Neuronal stem cell (in vitro differentiated cells): Measurements from ENCODE around the gene IRF7.

Source experiments
- DNase-seq: peaks from one replicate; pipeline ENCODE4 v3.0.0-alpha.2; 2013; ENCODE audit warnings: low spot score
- H2AFZ ChIP-seq: one replicate; pipeline ENCODE4 v1.6.1; 2013; ENCODE audit warnings: mild to moderate bottlenecking, low read length, inconsistent platforms
- H2AK5ac ChIP-seq: 2 replicates; pipeline ENCODE4 v1.6.1; 2013; ENCODE audit warnings: low read depth, mild to moderate bottlenecking, inconsistent platforms, low read length, moderate library complexity, mixed read lengths
- H2BK120ac ChIP-seq: 2 replicates; pipeline ENCODE4 v1.6.1; 2013; ENCODE audit warnings: low read depth, mild to moderate bottlenecking, inconsistent platforms, low read length, moderate library complexity, mixed read lengths
- H2BK12ac ChIP-seq: one replicate; pipeline ENCODE4 v1.6.1; 2013; ENCODE audit warnings: low read length, inconsistent platforms
- H2BK15ac ChIP-seq: 2 replicates; pipeline ENCODE4 v1.6.1; 2013; ENCODE audit warnings: mild to moderate bottlenecking, low read length, inconsistent platforms, mixed read lengths
- H2BK5ac ChIP-seq: one replicate; pipeline ENCODE4 v1.6.1; 2013; ENCODE audit warnings: inconsistent platforms, mild to moderate bottlenecking, low read length, moderate library complexity
- H3K14ac ChIP-seq: one replicate; pipeline ENCODE4 v1.6.1; 2013; ENCODE audit warnings: low read length, inconsistent platforms
- H3K18ac ChIP-seq: 2 replicates; pipeline ENCODE4 v1.6.1; 2013; ENCODE audit warnings: low read length, inconsistent platforms
- H3K23ac ChIP-seq: 2 replicates; pipeline ENCODE4 v1.6.1; 2013; ENCODE audit warnings: low read depth, mild to moderate bottlenecking, mixed read lengths, low read length, inconsistent platforms; ENCODE audit not compliant: poor library complexity
- H3K27ac ChIP-seq: replicated peaks from 3 replicates; pipeline ENCODE4 v1.5.1; 2013; ENCODE audit warnings: low read length, inconsistent platforms
- H3K27me3 ChIP-seq, 3 experiments: 2 replicates each; pipeline ENCODE4 v1.6.1; 2013; ENCODE audit warnings: low read length in 3 of 3, mild to moderate bottlenecking in 2 of 3, inconsistent platforms in 1 of 3, low read depth in 1 of 3, mixed read lengths in 1 of 3, moderate library complexity in 1 of 3; ENCODE audit not compliant: control insufficient read depth in 3 of 3, insufficient read depth in 3 of 3
- H3K36me3 ChIP-seq, 2 donors: replicated peaks in 1 of 2; 2 replicates each; pipeline ENCODE4 v1.6.1; 2013; ENCODE audit warnings: low read length in 2 of 2; ENCODE audit not compliant: control insufficient read depth in 2 of 2, insufficient read depth in 2 of 2
- H3K4ac ChIP-seq: 2 replicates; pipeline ENCODE4 v1.6.1; 2013; ENCODE audit warnings: inconsistent platforms, mild to moderate bottlenecking, low read length, moderate library complexity
- H3K4me1 ChIP-seq, 2 donors: 1 replicate in 1 of 2; 2 replicates in 1 of 2; pipeline ENCODE4 v1.6.1; 2013; ENCODE audit warnings: low read length in 2 of 2, low read depth in 1 of 2; ENCODE audit not compliant: control insufficient read depth in 2 of 2, insufficient read depth in 1 of 2
- H3K4me2 ChIP-seq: one replicate; pipeline ENCODE4 v1.6.1; 2013; ENCODE audit warnings: mild to moderate bottlenecking, low read length, inconsistent platforms; ENCODE audit not compliant: insufficient read depth, poor library complexity, severe bottlenecking
- H3K4me3 ChIP-seq, 2 donors: 2 replicates each; pipeline ENCODE4 v1.5.1; 2013; ENCODE audit warnings: low read length in 2 of 2, mild to moderate bottlenecking in 2 of 2, inconsistent platforms in 1 of 2, moderate library complexity in 1 of 2
- H3K79me1 ChIP-seq: one replicate; pipeline ENCODE4 v1.6.1; 2013; ENCODE audit warnings: low read depth, mild to moderate bottlenecking, inconsistent platforms, low read length, moderate library complexity
- H3K9ac ChIP-seq: one replicate; pipeline ENCODE4 v1.6.1; 2013; ENCODE audit warnings: mild to moderate bottlenecking, low read depth, low read length, inconsistent platforms; ENCODE audit not compliant: poor library complexity
- H3K9me3 ChIP-seq, 2 donors: replicated peaks in 1 of 2; 2 replicates each; pipeline versions ENCODE3 to v1.6.1; 2013; ENCODE audit warnings: low read length in 2 of 2, mild to moderate bottlenecking in 2 of 2, inconsistent platforms in 1 of 2, low read depth in 1 of 2, mixed read lengths in 1 of 2, moderate library complexity in 1 of 2; ENCODE audit not compliant: control insufficient read depth in 2 of 2, insufficient read depth in 1 of 2
- H4K8ac ChIP-seq: one replicate; pipeline ENCODE4 v1.6.1; 2013; ENCODE audit warnings: low read depth, mild to moderate bottlenecking, inconsistent platforms, low read length, moderate library complexity
- H4K91ac ChIP-seq: one replicate; pipeline ENCODE4 v1.6.1; 2013; ENCODE audit warnings: low read length, low read depth, mild to moderate bottlenecking, inconsistent platforms; ENCODE audit not compliant: poor library complexity
- WGBS, 2 donors: extraction: QIAGEN DNeasy Blood & Tissue Kit; methylation state at CpG; one replicate each; pipeline ENCODE4 v1.1.7; 2013; ENCODE audit warnings: missing lambda C conversion rate in 2 of 2, mixed read lengths in 1 of 2; ENCODE audit not compliant: insufficient read length in 2 of 2, insufficient replicate concordance in 1 of 2; ENCODE audit errors: extremely low coverage in 2 of 2; 5-methylcytosine and 5-hydroxymethylcytosine counted together

Gene IRF7

GRCh38 chr11:607971-608659 lies 7.6 kb downstream of the IRF7 start:
- WGBS, 2 donors = no CpG with 5 or more reads among the region's 45 CpGs
- no peak overlapping the region for H4K91ac ChIP-seq

GRCh38 chr11:607020-607780 lies 8.6 kb downstream of the IRF7 start:
- peaks cover 7% of the 10 kb centered on the region for H3K79me1 ChIP-seq
- no peak overlapping the region for H3K14ac ChIP-seq
- no peak overlapping the region for H3K18ac ChIP-seq
- H3K4me2 ChIP-seq = peak overlapping the region; percentile 11
- no peak overlapping the region for H2AFZ ChIP-seq
- DNase-seq = no peak
- no peak overlapping the region for H2BK12ac ChIP-seq
- no peak overlapping the region for H3K23ac ChIP-seq
- H2AK5ac ChIP-seq = no peak overlapping the region
- H2BK120ac ChIP-seq = no peak overlapping the region
- no peak overlapping the region for H3K27ac ChIP-seq
- no peak overlapping the region for H3K9ac ChIP-seq
- no CpG with 5 or more reads among the region's 35 CpGs for WGBS, 2 donors
- H2BK15ac ChIP-seq = no peak overlapping the region
- H3K4me3 ChIP-seq = no peak overlapping the region
- peaks cover 0 to 2% (median 0%) of the 10 kb centered on the region in 3 experiments for H3K27me3 ChIP-seq
- H3K36me3 ChIP-seq = peaks cover 75 to 98% of the 10 kb centered on the region in 2 donors
- H3K4me1 ChIP-seq = no peaks in the 10 kb centered on the region
- no peaks in the 10 kb centered on the region for H3K9me3 ChIP-seq
- no peak overlapping the region for H4K91ac ChIP-seq
- no peak overlapping the region for H4K8ac ChIP-seq
- no peak overlapping the region for H3K4ac ChIP-seq
- H2BK5ac ChIP-seq = no peak overlapping the region

More at GRCh38 chr11:607971-608659, 7.6 kb downstream of the IRF7 start:
- Histone ChIP-seq H2AK5ac (no peak overlapping the region), H3K18ac (no peak overlapping the region), H3K27me3 (peaks cover 0 to 2% (median 0%) of the 10 kb centered on the region in 3 experiments), H3K4me3 (no peak overlapping the region), H2BK5ac (no peak overlapping the region), H2BK15ac (no peak overlapping the region), H3K14ac (no peak overlapping the region), H3K79me1 (peaks cover 8% of the 10 kb centered on the region), H3K4me1 (no peaks in the 10 kb centered on the region), H2BK12ac (no peak overlapping the region), H4K8ac (no peak overlapping the region), H3K36me3 (peaks cover 79 to 98% of the 10 kb centered on the region in 2 donors), H3K9ac (no peak overlapping the region), H2AFZ (no peak overlapping the region), H3K9me3 (no peaks in the 10 kb centered on the region), H3K23ac (peak overlapping the region; percentile 31), H3K4me2 (no peak overlapping the region), H3K27ac (no peak overlapping the region), H2BK120ac (no peak overlapping the region), H3K4ac (no peak overlapping the region)
- DNase-seq = no peak

- WGBS, 2 donors = no CpG with 5 or more reads among the region's 19 CpGs
- H3K27me3 ChIP-seq = no peaks in the 10 kb centered on the region
Measured at GRCh38 chr11:606245-606644, 9.5 kb downstream of the IRF7 start.

More at GRCh38 chr11:606245-606644, 9.5 kb downstream of the IRF7 start:
- Histone ChIP-seq H3K23ac (no peak overlapping the region), H3K4me2 (no peak overlapping the region), H2BK15ac (no peak overlapping the region), H3K4me1 (no peaks in the 10 kb centered on the region), H3K79me1 (peaks cover 7% of the 10 kb centered on the region), H2BK5ac (peak overlapping the region; percentile 53), H3K27ac (no peak overlapping the region), H3K4ac (no peak overlapping the region), H3K14ac (no peak overlapping the region), H3K9me3 (no peaks in the 10 kb centered on the region), H2BK12ac (no peak overlapping the region), H4K8ac (no peak overlapping the region), H3K36me3 (peaks cover 79 to 98% of the 10 kb centered on the region in 2 donors), H2AFZ (no peak overlapping the region), H3K18ac (no peak overlapping the region), H2BK120ac (no peak overlapping the region), H3K9ac (peak overlapping the region; percentile 50), H4K91ac (no peak overlapping the region), H2AK5ac (no peak overlapping the region), H3K4me3 (no peak overlapping the region)
- DNase-seq = no peak
